ENCODE data around the gene STARD7. TPM values are rescaled to one million over a fixed set of nuclear protein-coding genes. Genes with fewer than 3 reads are reported as not detected.

Gene STARD7
- total and polyA plus RNA-seq, 2 of the 13 experiments (the other 11 are each of a cell fraction or from before 2014, with no cell fraction given) = 88.2 to 300 TPM

GRCh38 chr2:96251721-96252292 lies 43.2 kb upstream of the STARD7 start (continued):
- TF ChIP-seq, protein P1, sequence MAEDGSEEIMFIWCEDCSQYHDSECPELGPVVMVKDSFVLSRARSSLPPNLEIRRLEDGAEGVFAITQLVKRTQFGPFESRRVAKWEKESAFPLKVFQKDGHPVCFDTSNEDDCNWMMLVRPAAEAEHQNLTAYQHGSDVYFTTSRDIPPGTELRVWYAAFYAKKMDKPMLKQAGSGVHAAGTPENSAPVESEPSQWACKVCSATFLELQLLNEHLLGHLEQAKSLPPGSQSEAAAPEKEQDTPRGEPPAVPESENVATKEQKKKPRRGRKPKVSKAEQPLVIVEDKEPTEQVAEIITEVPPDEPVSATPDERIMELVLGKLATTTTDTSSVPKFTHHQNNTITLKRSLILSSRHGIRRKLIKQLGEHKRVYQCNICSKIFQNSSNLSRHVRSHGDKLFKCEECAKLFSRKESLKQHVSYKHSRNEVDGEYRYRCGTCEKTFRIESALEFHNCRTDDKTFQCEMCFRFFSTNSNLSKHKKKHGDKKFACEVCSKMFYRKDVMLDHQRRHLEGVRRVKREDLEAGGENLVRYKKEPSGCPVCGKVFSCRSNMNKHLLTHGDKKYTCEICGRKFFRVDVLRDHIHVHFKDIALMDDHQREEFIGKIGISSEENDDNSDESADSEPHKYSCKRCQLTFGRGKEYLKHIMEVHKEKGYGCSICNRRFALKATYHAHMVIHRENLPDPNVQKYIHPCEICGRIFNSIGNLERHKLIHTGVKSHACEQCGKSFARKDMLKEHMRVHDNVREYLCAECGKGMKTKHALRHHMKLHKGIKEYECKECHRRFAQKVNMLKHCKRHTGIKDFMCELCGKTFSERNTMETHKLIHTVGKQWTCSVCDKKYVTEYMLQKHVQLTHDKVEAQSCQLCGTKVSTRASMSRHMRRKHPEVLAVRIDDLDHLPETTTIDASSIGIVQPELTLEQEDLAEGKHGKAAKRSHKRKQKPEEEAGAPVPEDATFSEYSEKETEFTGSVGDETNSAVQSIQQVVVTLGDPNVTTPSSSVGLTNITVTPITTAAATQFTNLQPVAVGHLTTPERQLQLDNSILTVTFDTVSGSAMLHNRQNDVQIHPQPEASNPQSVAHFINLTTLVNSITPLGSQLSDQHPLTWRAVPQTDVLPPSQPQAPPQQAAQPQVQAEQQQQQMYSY (CRISPR knock-in tag; IDR thresholded peaks at IDR 0.05) = peak; percentile 100
- TF ChIP-seq SMAD9 (CRISPR knock-in tag; IDR thresholded peaks at IDR 0.05) (no peak), MAFF (IDR thresholded peaks at IDR 0.05; ENCODE audit: low read depth, low read length) (no peak), TSC22D2 (CRISPR knock-in tag; IDR thresholded peaks at IDR 0.05; ENCODE audit: borderline replicate concordance) (no peak), ZNF776 (CRISPR knock-in tag; IDR thresholded peaks at IDR 0.05) (0 out of 2 replicates have a peak, but pooled peaks have one; percentile 46), RFXAP (CRISPR knock-in tag; IDR thresholded peaks at IDR 0.05; ENCODE audit: borderline replicate concordance) (no peak), MLX (CRISPR knock-in tag; IDR thresholded peaks at IDR 0.05) (0 out of 2 replicates have a peak, but pooled peaks have one; percentile 21), ZC3H13 (CRISPR knock-in tag; IDR thresholded peaks at IDR 0.05) (0 out of 2 replicates have a peak, but pooled peaks have one; percentile 65), SKI (IDR thresholded peaks at IDR 0.05; ENCODE audit: partially characterized antibody) (peak; percentile 64), ZNF879 (CRISPR knock-in tag; IDR thresholded peaks at IDR 0.05) (no peak), MXI1 (IDR thresholded peaks at IDR 0.05; ENCODE audit: borderline replicate concordance, low read depth, low read length) (peak; percentile 27; the same call in 1 of the 3 replicates), ZEB1 (IDR thresholded peaks at IDR 0.05; ENCODE audit: insufficient replicate concordance, low read depth) (no peak), POLR2AphosphoS5 (IDR thresholded peaks at IDR 0.05; ENCODE audit: low read depth, low read length) (no peak; the same call in 1 of the 2 replicates), MYNN (CRISPR knock-in tag; IDR thresholded peaks at IDR 0.05; ENCODE audit: low read depth) (no peak), MAFK (conservative IDR thresholded peaks at IDR 0.05 in 1 of 2, IDR thresholded peaks at IDR 0.05 in 1 of 2; ENCODE audit: low read length in 2 of 2) (no peak), POGZ (CRISPR knock-in tag; IDR thresholded peaks at IDR 0.05) (0 out of 2 replicates have a peak, but pooled peaks have one; percentile 29), ZFP62 (CRISPR knock-in tag; IDR thresholded peaks at IDR 0.05) (no peak), SRF (IDR thresholded peaks at IDR 0.05; ENCODE audit: low read depth, low read length) (no peak), MTERF4 (CRISPR knock-in tag; IDR thresholded peaks at IDR 0.05) (no peak), AKAP8 (CRISPR knock-in tag; IDR thresholded peaks at IDR 0.05) (no peak), ELF1 (CRISPR knock-in tag; IDR thresholded peaks at IDR 0.05) (peak; percentile 59), ZMYM3 (CRISPR knock-in tag; IDR thresholded peaks at IDR 0.05) (0 out of 2 replicates have a peak, but pooled peaks have one; percentile 26), ZNF17 (CRISPR knock-in tag; IDR thresholded peaks at IDR 0.05) (no peak), KAT8 (CRISPR knock-in tag; IDR thresholded peaks at IDR 0.05) (peak; percentile 51), CREB1 (IDR thresholded peaks at IDR 0.05) (peak; percentile 26; the same call in 1 of the 2 replicates), CREB1 (CRISPR knock-in tag; IDR thresholded peaks at IDR 0.05) (no peak), ZNF605 (CRISPR knock-in tag; IDR thresholded peaks at IDR 0.05) (no peak), ETV5 (CRISPR knock-in tag; IDR thresholded peaks at IDR 0.05; ENCODE audit: borderline replicate concordance) (peak; percentile 44; the same call in 1 of the 2 replicates), JUN (CRISPR knock-in tag; IDR thresholded peaks at IDR 0.05) (no peak)
